NCI-H2196 treated with DMSO at 0.1 percent for 48 hours (cell line): ENCODE measurements around the gene GLIPR2.
"Not testable (repeated sequence)": the region's sequence is repeated elsewhere in the genome, so short reads cannot be mapped to it uniquely, and the experiment has no call there.

Experiments used
- DNase-seq: peaks from one replicate; lab custom pipeline; 2025; ENCODE audit not compliant: unreplicated experiment; lab: John Stamatoyannopoulos, UW

Gene GLIPR2

DNA sequence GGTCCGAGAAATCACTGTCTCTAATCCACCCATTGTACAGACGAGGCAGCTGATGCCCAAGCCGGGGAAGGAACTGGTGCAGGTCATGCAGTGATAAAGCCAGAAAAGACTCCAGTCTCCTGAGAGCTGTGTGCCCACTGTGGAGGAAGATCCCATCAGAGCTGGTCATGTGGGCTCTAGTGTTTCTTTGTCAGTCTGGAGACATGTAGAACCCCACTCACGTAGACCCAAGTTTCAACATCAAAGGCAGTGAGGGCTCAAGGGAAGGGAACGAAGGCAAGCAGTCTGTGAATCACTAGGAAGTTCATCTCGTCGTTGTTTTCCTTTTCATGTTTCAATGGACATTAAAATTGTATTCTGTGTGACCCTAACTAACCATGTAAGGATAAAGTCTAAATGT is 14.6 kb upstream of the GLIPR2 start:
- DNase-seq, result no peak

DNA sequence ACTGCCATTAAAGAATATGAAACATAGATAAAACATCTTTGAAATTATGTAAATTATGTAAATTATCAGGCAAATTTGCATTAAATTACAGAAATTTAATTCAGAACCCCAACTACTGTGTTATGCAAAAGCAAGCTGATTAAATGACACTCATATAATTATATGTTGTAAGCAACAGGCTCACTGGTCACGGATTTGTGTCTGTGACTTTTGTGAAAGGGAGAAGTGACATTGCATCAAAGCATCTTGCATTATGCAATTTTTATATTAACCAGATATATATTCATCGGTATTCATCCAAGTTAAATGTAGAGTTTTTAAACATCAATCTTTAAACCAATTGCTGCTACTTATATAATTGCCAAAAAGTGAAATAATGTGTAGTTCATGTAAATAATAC is 13.0 kb upstream of the GLIPR2 start:
- DNase-seq, result no peak

DNA sequence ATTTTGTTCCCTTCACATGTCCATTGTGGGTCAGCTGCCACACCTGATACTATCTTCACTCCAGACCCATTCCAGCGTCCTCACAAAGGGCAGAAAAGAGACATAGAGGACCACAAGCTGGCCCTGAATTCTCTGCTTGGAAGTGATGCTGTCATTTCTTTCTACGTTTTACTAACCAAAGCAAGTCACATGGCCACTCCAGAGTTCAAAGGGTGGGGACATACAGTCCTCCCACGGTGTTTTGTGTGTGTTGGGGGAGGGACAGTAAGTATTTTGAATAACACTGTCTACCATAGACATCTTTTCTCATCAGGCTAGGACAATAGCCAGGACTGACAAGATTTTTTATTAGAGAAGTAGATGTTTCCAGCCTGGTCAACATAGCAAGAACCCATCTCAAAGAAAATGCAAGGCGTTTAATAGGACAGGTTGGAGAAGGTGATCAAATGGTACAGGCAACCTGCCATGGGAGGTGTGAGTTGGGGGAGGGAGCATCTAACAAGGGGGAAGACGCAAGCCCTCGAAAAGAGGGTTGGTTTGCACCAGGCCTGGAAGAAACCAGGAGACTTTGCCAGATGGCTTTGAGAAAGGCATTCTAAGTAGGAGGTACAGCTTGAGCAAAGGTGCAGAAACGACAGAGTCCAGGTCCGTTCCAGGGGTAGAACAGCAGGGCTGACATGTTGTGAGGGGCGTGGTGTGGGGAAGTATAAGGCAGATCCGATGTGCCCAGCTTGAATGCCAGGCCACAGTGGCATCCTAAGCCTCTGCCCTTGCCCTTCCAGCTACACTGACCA is 11.3 kb upstream of the GLIPR2 start:
- no peak for DNase-seq

DNA sequence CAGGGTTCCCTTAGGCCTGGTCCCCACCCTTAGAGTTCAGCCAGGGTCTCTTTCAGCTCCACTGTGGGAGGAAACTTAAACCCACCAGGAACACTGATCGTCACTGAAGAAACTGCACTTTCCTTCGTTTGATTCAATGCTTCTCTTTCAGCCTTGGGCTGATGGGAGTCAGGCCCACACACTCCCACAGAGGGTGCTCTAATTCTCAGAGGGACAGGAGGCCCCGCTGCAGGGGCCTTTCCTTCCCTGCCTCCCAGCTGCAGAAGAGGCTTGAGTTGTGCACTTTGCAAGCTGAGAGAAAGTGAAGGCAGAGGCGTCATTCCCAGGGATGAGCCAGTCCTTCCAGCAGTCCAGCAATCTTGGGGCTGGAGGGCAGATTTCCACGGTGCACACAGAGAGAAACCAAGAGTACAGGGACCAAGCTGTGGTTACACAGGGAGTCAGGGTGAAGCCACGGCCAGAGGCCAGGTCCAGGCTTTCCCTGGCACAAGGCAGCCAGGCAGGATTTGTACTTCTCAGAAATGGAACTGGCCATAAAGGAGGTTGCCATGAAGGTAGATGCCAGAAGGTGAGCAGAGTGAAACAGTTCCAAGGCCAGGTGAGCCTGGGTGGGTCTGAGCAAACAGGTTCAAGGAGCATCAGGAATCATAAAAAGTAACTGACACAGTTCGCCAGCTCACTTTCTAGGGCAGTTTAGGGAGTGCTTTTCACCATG is 10.4 kb upstream of the GLIPR2 start:
- DNase-seq, result no peak

DNA sequence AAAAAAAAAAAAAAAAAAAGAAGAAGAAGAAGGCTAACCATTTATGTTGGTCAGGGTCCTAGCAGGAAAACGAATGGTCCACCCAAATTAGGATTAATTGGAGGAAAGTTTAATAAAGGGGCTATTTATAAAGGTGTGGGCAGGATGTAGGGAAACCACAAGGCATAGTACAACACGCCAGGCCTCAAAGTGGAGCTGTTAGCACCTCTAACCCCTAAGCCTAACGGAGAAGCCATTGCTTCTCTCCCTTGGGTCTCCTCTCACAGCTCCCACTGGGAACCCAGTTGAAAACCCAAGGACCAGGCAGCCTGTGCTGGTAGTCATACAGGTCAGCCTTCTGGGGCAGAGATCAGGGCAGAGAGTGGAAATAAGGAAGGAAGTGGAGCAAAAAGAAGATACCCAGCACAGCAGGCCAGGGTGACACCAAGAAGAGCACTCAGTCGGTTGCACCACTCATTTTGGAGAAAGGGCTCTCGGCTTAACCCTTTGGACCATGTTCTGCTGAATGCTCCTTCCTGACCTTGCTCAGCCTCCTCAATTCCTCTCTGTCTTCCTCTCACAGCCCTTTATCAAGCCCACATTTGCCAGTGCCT is 8.8 kb upstream of the GLIPR2 start:
- DNase-seq, result no peak

DNA sequence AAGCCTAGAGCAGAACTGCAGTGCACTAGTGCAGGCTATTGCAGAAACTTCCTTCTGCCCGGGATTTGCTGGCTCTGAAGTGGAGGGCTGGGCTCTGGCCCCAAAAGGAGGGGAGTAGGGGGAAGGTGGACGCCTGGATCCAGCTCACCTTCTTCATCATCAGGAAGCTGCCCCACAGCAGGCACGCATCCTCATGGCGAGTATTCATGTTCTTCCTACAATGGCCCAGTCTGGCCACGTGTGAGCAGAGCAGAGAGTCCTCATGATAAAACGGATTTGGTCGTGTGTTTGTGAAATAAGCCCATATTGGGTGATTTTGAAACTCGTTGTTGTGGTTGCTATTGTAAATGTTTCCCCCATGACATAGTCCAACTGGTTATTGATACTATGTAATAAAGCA is 8.2 kb upstream of the GLIPR2 start:
- no peak for DNase-seq

DNA sequence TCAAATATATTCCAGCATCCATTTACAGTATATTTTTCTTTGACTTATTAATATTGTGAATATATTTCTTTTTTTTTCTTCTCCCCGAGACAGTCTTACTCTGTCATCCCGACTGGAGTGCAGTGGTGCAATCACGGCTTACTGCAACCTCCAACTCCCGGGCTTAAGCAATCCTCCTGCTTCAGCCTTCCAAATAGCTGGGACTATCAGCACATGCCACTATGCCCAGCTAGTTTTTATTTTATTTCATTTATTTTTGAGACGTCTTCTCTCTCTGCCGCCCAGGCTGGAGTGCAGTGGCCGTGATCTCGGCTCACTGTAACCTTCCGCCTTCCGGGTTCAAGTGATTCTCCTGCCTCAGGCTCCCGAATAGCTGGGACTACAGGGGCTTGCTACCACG is 7.4 kb upstream of the GLIPR2 start:
- no peak for DNase-seq

DNA sequence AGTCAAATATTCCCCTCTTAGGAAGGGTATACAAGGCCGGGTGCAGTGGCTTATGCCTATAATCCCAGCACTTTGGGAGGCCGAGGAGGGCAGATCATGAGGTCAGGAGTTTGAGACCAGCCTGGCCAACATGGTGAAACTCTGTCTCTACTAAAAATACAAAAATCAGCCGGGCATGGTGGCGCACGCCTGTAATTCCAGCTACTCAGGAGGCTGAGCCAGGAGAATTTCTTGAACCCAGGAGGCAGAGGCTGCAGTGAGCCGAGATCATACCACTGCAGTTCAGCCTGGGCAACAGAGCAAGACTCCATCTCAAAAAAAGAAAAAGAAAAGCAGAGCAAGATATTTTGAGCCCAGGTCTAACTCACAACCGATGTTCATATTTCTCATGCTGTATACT is 4.9 kb upstream of the GLIPR2 start:
- DNase-seq, result not testable (repeated sequence)

DNA sequence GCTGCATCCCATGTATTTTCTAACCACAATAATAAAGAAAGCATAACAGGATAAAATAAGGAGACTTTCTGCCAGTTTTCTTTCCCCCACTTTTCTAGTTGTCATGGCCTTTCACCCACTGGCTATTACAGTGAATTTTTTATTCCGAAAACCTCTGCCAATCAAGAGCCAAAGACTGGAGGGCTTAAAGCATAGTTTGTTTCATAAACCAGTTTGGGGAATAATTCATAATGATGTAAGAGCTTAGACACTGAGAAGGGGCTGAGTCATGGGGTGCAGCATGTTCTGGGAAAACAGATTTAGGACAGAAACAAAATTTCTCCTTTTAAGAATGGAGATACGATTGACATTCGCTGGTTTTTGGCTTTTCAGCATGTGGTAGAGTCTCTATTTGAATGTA is 4.4 kb upstream of the GLIPR2 start:
- DNase-seq, result no peak

DNA sequence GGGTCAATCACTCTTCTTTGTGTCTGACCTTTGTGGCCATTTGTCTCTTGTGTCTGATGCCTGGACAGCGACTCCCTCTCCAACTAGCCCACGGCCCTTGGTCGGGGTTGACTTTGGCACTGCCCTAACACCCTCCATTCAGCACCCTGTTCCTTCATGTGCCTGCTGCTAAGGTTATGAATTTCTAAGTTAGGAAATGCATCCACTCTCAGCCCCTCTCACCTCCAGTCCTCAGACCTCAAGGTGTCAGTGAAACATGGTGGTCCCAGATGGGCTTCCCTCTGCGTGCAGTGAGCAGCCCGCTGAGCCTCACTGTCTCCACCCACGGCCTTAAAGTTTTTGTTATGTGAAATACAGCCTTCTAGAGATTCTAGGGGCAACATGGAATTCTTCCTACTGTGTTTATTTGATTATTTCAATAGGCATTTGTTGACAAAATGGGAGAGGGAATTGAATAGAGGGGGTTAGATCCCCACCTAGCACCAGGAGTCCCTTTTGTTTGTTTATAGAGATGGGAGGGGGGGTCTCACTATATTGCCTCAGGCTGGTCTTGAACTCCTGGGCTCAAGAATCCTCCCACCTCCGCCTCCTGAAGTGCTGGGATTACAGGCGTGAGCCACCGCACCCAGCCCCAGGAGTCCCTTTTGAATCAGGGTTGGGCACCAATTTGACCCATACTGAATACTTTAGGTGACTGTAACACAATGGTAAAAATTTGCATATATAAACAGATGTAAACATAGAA is 1.6 kb upstream of the GLIPR2 start:
- DNase-seq, result no peak

DNA sequence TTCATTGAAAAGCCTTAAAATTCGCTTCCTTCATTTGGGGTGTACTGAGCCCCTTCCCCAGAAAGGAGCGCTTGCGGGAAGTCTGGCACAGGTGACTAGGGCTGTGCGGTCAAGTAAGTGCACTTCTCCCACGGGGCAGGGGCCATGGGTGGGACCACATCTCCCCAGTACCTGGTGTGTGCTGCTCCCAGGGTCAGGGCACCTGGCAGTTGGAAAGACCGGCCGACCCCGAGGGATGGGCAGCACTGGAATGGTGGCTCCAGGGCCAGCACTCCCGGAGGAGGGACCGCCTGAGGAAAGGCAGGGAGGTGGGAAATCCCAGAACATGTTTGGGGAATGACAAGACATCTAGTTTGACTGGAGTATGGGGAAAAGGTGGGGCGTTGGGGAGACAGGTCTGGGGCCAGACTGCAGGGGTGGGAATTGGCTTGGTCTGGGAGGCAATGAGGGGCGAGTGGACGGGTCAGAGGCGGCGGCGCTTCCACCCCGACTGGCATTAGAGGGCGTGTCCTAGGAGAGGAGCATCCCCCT is 727 bp upstream of the GLIPR2 start:
- DNase-seq, result no peak

DNA sequence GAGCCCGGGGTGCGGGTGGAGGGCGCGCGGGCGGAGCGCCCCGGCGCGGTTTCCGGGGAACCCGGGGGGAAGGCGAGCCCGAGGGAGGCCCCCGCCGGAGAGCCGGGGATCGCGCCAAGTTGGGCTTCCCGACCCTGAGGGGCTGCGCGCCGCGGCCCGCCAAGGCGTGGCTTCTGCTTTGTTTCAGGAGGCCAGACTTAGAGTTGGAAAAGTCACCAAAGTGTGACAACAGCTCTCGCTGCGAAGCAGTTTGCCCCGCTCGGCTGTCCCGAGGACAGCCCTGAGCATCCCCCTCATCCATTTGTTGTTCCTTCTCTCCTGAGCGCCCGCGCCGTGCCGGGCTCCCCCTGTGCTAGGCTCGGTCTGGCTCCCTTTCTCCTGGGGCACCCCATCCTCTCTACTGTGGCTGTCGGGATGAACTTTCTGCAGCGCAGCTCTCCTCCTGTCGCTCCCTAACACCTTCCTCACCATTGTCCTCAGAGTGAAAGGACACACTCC is 410 bp downstream of the GLIPR2 start:
- no peak for DNase-seq

DNA sequence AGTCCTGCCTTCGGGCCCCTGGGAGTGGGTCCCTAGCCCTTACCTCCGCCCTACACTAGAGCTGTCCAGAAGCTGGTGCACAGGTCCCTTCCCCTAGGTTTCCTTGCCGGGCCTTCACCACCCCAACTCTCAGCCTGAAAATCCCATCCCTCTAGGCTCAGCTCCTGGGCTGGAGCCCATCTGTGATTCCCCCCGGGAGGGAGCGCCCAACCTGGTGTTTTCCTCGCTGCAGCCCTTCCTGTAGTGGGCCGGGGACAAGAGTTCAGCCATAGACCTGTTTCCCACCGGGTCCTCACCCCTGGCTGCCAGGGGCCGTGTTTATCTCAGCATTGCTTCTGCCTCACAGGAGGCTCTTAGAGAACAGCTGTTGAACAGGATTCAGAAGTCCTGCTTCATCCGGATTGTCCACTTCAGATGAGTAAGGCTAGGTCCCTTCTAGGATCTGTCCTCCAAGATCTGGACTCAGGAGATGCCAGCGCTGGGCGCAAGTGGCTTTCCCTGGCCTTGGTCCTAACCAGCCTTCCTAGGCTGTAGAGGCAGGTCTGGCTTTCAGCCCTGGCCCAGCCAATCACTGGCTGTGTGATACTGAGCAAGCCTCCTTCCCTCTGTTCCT is 965 bp downstream of the GLIPR2 start:
- DNase-seq, result no peak

DNA sequence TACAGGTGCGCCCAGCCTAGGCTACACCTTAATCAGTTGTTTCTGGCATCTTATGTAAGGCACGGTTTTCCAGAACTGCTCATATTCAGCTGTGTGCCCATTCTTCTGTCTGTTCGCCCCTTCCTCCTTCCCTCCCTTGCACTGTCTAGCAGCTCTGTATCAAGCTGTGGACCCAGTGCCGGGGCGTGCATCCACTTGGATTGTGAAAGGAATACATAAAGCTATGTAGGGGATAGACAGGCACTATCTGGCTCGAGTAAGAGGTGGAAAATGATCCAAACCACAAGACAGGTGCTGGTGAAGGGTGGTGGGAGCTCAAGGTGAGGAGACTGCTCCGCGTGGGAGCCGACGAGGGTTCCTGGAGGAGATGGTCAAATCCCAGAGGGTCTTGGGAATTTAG is 2.0 kb downstream of the GLIPR2 start:
- no peak for DNase-seq

DNA sequence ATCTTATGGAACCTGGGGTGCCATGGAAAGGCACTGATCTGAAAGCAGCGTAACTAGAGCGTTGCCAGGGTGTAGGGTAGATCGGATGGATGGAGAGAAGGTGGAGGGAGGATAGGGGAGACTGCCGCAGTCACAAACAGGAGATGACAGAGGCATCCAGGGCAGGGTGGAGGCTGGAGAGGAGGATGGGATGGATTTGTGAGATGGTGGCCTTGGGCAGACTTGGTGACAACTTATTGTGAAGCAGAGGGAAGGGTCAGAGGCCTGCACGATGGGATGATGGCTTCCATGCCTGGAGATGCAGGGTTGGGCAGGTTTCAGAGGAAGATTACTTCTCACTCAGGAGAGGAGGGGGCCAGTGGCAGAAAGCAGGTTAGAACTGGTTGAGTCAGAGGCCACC is 2.4 kb downstream of the GLIPR2 start:
- DNase-seq, result no peak

DNA sequence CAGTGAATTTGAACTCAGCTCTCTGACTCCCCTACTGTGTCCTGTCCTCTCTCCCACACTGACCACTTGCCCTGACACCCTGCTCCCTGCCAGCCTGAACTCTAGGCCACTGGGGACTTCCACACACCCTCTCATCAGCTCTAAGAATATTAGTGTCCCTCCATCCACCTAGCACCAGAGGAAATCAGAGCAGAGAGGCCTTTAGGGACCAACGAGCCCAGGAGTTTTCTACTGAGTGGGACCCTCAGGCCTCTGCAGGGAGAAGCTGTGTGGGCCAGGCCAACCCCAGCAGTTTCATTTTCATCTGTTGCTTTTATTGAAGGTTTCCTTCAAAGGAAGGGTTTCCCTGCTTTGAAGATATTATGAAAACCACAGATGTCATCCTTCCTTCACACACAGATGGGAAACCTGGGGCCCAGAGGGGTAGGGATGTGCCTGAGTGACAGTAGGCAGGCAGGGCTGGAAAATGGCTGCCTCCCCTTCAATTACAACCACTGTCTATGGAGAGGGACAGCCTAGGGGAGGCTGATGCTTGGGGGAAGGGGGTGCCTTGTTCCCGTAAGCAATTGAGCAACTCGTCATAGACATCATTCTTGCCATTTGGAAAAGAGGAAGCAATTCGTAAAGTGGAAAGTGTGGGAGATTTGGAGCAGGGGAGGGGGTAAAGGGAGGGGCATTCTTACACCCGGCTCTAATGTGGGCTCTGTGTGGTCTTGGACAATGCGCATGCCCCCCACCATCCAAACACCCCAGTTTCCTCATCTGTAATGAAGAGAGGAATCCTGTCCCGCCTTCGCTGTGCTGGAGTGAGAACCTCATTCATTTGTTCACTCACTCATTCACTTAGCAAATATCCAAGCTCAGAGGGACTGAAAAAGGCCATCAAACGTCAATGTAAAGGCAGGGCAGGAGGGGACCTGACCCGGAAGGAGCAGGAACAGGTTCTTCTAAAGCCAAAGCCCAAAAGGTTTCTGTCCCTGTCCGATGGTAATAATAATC is 3.9 kb downstream of the GLIPR2 start:
- DNase-seq, result no peak

DNA sequence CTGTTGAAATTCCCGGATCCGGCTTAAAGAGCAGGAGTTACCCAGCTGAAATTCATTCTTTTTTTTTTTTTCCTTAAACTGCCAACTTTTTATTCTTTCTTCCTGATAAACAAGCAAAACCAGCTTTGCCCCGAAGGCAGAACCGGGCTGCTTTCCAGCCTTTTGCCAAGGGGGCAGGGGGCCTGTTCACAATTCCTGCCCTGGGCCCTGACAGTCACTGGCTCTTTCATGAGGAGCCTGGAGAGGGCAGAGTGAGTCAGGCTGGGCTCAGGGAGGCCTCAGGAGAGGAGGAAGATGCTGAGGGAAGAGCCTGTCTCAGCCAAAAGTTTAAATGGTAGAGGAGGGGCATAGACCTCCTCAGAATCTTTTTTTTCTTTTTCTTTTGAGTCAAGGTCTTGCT is 4.8 kb downstream of the GLIPR2 start:
- DNase-seq, result no peak

DNA sequence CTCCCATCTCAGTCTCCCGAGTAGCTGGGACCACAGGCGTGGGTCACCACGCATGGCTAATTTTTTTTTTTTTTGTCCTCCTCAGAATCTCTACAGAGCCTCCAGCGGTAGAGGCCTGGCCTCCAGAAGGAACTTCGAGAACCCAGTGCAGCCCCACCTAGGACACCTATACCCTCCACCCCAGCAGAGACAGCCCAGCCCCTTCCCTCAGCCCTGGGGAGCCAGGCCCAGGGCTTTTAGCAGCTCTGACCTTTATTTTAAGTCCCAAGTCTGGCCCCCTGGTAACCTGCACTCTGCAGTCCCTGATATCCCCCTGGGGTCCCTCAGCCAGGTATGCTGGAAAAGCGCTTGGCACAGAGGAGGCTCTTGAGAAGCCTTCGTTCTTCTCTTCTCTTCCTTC is 5.2 kb downstream of the GLIPR2 start:
- no peak for DNase-seq

DNA sequence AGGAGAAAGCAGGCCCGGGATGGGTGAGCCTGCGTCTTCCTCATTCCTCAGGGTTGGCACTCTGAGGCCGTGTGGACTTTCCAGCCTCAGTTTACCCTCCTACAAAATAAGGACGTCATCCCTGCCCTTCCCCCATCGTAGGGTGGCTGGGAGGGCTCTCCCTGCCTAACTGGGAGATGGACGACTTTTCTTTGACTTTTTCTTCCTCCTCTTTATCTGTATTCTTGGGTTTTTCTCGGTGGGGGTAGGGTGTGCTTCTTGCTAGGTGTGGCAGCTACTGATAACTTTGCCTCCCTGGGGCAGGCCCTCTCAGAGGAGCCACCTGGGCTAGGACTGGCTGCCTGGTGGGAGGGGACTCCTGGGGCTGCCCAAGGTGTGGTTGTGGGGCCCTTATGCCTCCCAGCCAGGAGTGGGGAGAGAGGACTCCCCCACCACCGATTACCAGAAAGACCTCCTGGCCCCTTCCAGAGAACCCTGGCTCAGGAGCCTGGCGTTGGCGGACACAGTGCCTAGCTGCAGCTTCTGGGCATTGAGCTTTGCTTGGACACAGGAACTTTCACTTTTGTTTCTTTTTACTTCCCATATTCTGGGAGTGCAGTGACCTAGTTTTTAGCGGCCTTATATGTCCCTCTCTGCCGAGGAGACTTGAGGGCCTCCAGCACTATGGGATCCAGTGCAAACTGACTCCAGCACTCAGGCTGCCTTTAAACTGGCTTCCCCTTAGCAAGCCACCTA is 6.1 kb downstream of the GLIPR2 start:
- DNase-seq, result no peak
